Measurements from ENCODE around the gene COPS8. TPM values are rescaled to one million over a fixed set of nuclear protein-coding genes. Genes with fewer than 3 reads are reported as not detected.
A peak's percentile ranks its signal among the peaks of the same experiment; 100 is the strongest.

COPS8 gene
- total RNA-seq, 2 donors from 2014 or later: 27.4 to 27.8 TPM

- DNase-seq: peak in 1 of 4 donors; percentile 58
- intact Hi-C loops (cut with DNase I): no loop called here
- Histone ChIP-seq H3K27ac (no peak overlapping the region), H3K4me1 (peaks cover 7% of the 10 kb centered on the region), H3K36me3 (replicated peaks in 1 of 2; ENCODE audit: insufficient read depth in 1 of 2, low read depth in 2 of 2) (no peaks in the 10 kb centered on the region), H3K9me3 (no peaks in the 10 kb centered on the region), H3K27me3 (no peaks in the 10 kb centered on the region), H3K4me3 (no peak overlapping the region)
- TF ChIP-seq POLR2A (IDR thresholded peaks at IDR 0.05) (no peak), CTCF (IDR thresholded peaks at IDR 0.05) (no peak)
- no peak for ATAC-seq
- WGBS, 2 donors: 23 to 25% methylated on average over 3 of the region's 3 CpGs
Measured at GRCh38 chr2:237144516-237144915, 58.8 kb downstream of the COPS8 start.

- H3K4me3 ChIP-seq: no peak overlapping the region
- DNase-seq: no peak
- TF ChIP-seq POLR2A (IDR thresholded peaks at IDR 0.05) (no peak), CTCF (IDR thresholded peaks at IDR 0.05) (no peak)
- H3K27ac ChIP-seq: no peak overlapping the region
- H3K27me3 ChIP-seq: no peaks in the 10 kb centered on the region
- ATAC-seq: no peak
- H3K9me3 ChIP-seq: no peaks in the 10 kb centered on the region
- no peaks in the 10 kb centered on the region for H3K36me3 ChIP-seq (replicated peaks in 1 of 2; ENCODE audit: insufficient read depth in 1 of 2, low read depth in 2 of 2)
- peaks cover 7% of the 10 kb centered on the region for H3K4me1 ChIP-seq
- intact Hi-C loops (cut with DNase I): no loop called here
Measured at GRCh38 chr2:237147317-237147716, 61.6 kb downstream of the COPS8 start.

- 86 to 97% methylated on average over 4 of the region's 4 CpGs for WGBS, 2 donors
- H3K9me3 ChIP-seq: no peaks in the 10 kb centered on the region
- peaks cover 7% of the 10 kb centered on the region for H3K4me1 ChIP-seq
- H3K27ac ChIP-seq: no peak overlapping the region
- TF ChIP-seq POLR2A (IDR thresholded peaks at IDR 0.05): no peak
- ATAC-seq (no peak), DNase-seq (no peak)
- intact Hi-C loops (cut with DNase I): no loop called here
- no peak overlapping the region for H3K4me3 ChIP-seq
- H3K27me3 ChIP-seq: no peaks in the 10 kb centered on the region
- H3K36me3 ChIP-seq (replicated peaks in 1 of 2; ENCODE audit: insufficient read depth in 1 of 2, low read depth in 2 of 2): no peaks in the 10 kb centered on the region
Measured at GRCh38 chr2:237148624-237149023, 62.9 kb downstream of the COPS8 start.

GRCh38 chr2:237149425-237149824 lies 63.7 kb downstream of the COPS8 start:
- no peak for DNase-seq
- ATAC-seq: no peak
- peaks cover 4% of the 10 kb centered on the region for H3K4me1 ChIP-seq
- TF ChIP-seq POLR2A (IDR thresholded peaks at IDR 0.05) (no peak), CTCF (IDR thresholded peaks at IDR 0.05) (no peak)
- H3K27ac ChIP-seq: no peak overlapping the region
- H3K4me3 ChIP-seq: no peak overlapping the region
- whole genome bisulfite sequencing, 2 donors: 60 to 71% methylated on average over 4 of the region's 4 CpGs
- no peaks in the 10 kb centered on the region for H3K36me3 ChIP-seq (replicated peaks in 1 of 2; ENCODE audit: insufficient read depth in 1 of 2, low read depth in 2 of 2)
- H3K9me3 ChIP-seq: no peaks in the 10 kb centered on the region
- no peaks in the 10 kb centered on the region for H3K27me3 ChIP-seq
- intact Hi-C loops (cut with DNase I): no loop called here

Measured in body of pancreas (tissue), 4 donors.